Stimulated activated naive CD4-positive, alpha-beta T cell treated with Interleukin-2 at 50 U/mL for 16 hours (primary cell): ENCODE measurements around the gene FNIP2.
"Not testable (repeated sequence)": the region's sequence is repeated elsewhere in the genome, so short reads cannot be mapped to it uniquely, and the experiment has no call there.

Experiments used
- DNase-seq: peaks from one replicate; lab custom pipeline; 2025; lab: John Stamatoyannopoulos, UW

The FNIP2 gene

GRCh38 chr4:158912806-158913205 is 144.0 kb downstream of the FNIP2 start:
- no peak for DNase-seq

GRCh38 chr4:158913766-158914165 is 144.9 kb downstream of the FNIP2 start:
- DNase-seq: no peak

DNA sequence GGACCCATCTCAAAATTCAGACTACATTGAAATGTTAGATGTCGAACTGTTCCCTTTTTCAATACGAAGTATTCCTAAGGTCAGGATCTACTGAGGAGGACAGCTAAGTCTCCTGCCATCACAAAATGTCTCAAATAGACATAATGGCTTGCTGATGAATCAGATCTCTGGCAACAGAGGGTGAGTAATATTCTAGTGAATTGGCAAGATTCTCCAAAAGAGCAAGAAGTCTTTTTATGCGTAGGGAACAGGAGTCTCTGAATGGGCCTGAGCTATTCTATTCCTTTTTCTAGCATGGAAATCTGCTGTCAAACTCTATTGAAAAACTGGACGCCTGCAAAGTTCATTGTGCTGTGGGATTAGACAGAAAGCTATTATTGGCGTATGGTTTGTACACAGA is 145.4 kb downstream of the FNIP2 start:
- no peak for DNase-seq

GRCh38 chr4:158915683-158916241 is 146.9 kb downstream of the FNIP2 start:
- no peak for DNase-seq

- not testable (repeated sequence) for DNase-seq
These were observed 151.7 kb downstream of the FNIP2 start for GRCh38 chr4:158920452-158920996.

DNA sequence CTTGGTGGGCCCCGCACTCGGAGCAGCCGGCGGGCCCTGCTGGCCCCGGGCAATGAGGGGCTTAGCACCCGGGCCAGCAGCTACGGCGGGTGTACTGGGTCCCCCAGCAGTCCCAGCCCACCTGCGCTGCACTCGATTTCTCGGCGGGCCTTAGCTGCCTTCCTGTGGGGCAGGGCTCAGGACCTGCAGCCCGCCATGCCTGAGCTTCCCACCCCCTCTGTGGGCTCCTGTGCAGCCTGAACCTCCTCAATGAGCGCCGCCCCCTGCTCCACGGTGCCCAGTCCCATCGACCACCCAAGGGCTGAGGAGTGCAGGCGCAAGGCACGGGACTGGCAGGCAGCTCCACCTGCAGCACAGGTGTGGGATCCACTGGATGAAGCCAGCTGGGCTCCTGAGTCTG is 158.9 kb downstream of the FNIP2 start:
- DNase-seq: not testable (repeated sequence)

GRCh38 chr4:158929939-158930638 is 161.3 kb downstream of the FNIP2 start:
- no peak for DNase-seq

GRCh38 chr4:158930639-158930972 is 161.8 kb downstream of the FNIP2 start:
- no peak for DNase-seq

DNA sequence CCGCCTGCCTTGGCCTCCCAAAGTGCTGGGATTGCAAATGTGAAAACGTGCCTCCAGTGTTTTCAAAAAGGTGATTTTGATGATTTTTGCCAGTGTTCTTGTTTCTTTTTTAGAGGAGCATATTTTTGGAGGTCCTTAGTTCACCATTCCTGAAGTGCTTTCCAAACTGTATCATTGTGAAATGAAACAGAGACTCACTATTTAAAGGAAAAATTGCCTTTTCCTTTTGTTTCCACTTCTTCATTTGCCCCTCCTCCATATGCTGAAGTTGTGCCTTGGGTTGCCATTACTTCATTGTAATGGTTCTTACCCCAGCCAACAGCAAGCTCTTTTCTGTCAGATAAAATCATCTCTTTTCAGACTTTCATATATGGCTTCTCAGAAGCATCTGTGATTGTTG is 164.4 kb downstream of the FNIP2 start:
- no peak for DNase-seq

DNA sequence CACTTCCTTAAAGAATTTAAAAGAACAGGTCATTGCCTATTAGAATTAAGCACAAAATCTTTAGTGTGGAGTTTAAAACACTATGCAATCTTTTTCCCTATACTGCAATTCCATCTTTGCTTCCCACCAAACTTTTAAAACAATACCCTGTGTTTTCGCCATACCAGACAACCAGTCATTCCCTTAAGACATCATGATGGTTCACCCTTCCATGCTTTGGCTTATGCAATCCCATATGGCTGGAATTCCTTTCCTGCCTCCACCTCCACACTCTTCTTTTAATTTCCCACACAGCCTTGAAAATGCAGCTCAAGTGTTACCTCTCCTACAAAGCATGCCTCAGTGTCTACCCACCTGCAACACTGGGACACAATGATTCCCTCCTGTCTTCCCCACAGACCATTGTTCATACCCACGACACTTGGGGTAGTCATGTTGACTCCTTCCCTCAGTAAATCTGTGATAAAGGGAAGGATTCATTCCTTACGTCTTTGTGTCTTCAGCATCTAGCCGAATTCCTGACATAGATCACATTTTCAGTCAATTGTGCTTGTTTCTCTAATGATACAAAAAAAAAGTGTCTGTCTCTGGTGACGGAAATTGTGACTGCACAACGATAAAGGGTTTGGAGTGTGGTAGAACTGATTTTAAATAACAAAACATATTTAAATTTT is 166.3 kb downstream of the FNIP2 start:
- no peak for DNase-seq

GRCh38 chr4:158936238-158936637 is 167.4 kb downstream of the FNIP2 start:
- no peak for DNase-seq

GRCh38 chr4:158938220-158939044 is 169.6 kb downstream of the FNIP2 start:
- DNase-seq: no peak

DNA sequence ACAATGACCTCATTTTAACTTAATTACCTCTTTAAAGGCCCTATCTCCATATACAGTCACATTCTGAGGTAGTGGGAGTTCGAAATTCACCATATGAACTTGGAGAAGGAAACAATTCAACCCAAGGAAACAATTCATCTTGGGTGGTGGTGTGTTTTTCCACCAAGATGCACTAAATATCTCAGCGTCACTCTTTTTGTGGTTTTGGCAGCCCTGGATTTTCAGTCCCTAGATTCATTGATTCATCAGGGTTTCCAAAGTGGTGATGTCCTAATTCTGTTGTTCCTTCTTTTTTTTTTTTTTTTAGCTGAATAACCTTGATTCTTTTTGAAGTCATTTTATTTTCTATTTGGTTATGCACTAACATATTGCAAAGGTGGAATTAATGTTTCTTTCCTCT is 171.4 kb downstream of the FNIP2 start:
- no peak for DNase-seq

DNA sequence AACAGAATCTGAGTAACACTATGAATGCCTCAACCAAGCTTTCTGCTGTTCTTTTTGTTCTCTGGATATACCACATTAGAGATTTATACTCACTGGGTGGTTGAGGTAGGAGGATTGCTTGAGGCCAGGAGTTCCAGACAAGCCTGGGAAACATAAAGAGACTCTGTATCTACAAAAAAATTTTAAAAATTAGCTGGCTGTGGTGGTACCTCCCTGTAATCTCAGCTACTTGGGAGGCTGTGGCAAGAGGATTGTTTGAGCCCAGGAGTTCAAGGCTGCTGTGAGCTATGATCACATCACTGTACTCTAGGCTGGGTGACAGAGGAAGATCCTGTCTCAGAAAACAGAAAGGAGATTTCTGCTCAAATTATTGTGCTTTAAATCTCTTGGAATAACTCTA is 172.5 kb downstream of the FNIP2 start:
- no peak for DNase-seq

DNA sequence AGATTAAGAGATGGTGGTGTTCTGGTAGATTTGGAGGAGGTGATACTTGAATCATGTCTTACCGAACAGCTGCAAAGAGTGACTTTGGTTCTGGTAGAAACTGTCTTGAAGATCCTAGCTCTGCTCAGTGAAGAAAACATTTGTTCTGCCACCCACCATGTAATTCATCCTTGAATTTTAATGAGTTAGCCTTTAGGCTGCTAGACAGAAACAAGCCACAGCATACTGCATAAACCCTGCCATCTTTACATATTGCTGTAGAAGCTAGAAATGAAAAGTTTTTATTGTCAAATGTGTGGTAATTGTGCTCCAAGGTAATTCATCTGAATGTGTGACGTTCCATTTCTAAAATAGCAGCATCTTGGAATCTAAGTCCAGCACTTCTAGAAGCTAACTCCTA is 173.1 kb downstream of the FNIP2 start:
- no peak for DNase-seq

DNA sequence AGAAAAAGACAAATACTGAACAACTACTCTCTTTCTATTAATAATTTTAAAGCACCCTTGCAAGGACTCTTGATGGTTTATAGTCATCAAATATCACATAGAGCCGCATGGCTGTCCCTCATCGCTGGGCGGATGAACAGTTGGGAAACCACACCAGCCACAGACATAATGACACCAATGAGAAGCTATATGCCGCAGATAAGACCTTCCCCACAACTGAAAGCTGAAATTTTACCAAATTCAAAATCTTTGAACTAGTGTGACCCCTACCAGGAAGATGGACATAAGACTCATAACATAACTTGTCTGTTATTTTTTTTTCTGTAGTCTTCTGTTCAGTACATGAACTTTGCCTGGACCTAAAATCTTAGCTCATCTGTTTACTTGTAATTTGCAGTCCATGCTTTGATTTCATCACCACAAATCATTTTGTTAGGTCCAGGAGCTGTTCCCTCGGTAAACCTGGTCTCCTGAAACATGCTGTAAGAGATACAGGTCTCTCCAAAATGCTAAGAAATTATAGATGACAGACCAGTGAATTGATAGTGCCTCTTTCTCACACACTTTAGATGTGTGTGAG is 176.8 kb downstream of the FNIP2 start:
- no peak for DNase-seq

GRCh38 chr4:158946825-158947224 is 178.0 kb downstream of the FNIP2 start:
- DNase-seq: no peak

- DNase-seq: no peak
These were observed 179.2 kb downstream of the FNIP2 start for GRCh38 chr4:158948071-158948470.

DNA sequence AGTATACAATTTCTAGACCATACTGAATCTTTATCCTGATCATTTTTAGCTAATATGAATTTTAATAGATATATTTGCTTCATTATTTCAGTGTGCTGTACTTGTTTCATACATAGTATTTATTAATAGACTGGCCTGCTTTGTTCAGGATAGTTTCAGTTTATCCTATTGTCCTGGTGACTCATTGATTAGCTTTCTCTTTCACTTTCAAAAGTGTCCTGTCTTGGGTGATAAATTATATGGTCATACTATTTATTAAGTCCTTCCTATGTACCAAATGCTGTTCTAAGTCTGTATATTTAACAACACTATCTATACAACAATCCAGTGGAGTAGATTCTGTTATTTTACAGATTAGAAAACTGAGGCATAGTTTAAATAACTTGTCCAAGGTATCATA is 180.3 kb downstream of the FNIP2 start:
- no peak for DNase-seq

DNA sequence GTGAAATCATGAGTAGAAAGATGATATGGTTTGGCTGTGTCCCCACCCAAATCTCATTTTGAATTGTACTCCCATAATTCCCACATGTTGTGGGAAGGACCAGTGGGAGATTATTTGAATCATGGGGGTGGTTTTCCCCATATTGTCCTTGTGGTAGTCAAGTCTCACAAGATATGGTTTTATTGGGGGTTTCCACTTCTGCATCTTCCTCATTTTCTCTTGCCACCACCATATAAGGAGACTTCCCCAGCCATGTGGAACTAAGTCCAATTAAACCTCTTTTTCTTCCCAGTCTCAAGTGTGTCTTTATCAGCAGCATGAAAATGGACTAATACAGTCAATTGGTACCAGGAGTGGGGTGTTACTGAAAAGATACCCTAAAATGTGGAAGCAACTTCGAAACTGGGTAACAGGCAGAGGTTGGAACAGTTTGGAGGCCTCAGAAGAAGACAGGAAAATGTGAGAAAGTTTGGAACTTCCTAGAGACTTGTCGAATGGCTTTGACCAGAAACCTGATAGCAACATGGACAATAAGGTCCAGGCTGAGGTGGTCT is 183.5 kb downstream of the FNIP2 start:
- DNase-seq: not testable (repeated sequence)

- DNase-seq: not testable (repeated sequence)
These were observed 187.5 kb downstream of the FNIP2 start for GRCh38 chr4:158956345-158956744.

- DNase-seq: not testable (repeated sequence)
These were observed 188.1 kb downstream of the FNIP2 start for GRCh38 chr4:158956918-158957317.
